A549 (cell line): ENCODE results near the gene NSG2. TPM values are rescaled to one million over a fixed set of nuclear protein-coding genes. Genes with fewer than 3 reads are reported as not detected.

ENCODE experiments used
- ATAC-seq, 2 experiments: fragments of 200-7000 bp in 1 of 2; fragments of >200 bp in 1 of 2; cut with Nextera tagmentation in 1 of 2; cut with Tn5 transposase in 1 of 2; 3 replicates each; pipeline versions ENCODE4 v1.8.0 to v1.9.1; 2018 to 2020; ENCODE audit warnings: mild to moderate bottlenecking in 1 of 2, moderate library complexity in 1 of 2
- CTCF ChIA-PET: fragments of 300-600 bp; sonication (Branson Sonifier 250); formaldehyde crosslinking; extraction: SDS; loops from one replicate; lab custom pipeline; 2021; ENCODE audit warnings: antibody characterized with exemption, inconsistent platforms; lab: Yijun Ruan, JAX
- POLR2A ChIA-PET: fragments of 350-600 bp; formaldehyde crosslinking; extraction: SDS; loops from one replicate; lab custom pipeline; 2021; ENCODE audit warnings: antibody characterized with exemption, inconsistent platforms; lab: Yijun Ruan, JAX
- DNase-seq, 2 experiments: peaks; one replicate each; pipeline versions ENCODE4 v3.0.0 to v3.0.0-alpha.2; 2011 to 2016; ENCODE audit warnings: low read depth in 1 of 2, low spot score in 1 of 2
- FAIRE-seq: peaks from 2 replicates; lab custom pipeline; 2011; peaks lifted over from hg19 to GRCh38; lab: Jason Lieb, UNC
- H3K27ac ChIP-seq, 2 experiments: fragments of >200 bp; sonication (Bioruptor Twin); formaldehyde crosslinking; 3 replicates each; pipeline ENCODE4 v1.5.1; 2016 to 2017
- H3K4me1 ChIP-seq: fragments of >200 bp; sonication (Bioruptor Twin); formaldehyde crosslinking; 3 replicates; pipeline ENCODE4 v1.6.1; 2016
- H3K4me2 ChIP-seq: fragments of >200 bp; sonication (Bioruptor Twin); formaldehyde crosslinking; 3 replicates; pipeline ENCODE4 v1.6.1; 2016
- H3K4me3 ChIP-seq: fragments of >200 bp; sonication (Bioruptor Twin); formaldehyde crosslinking; 3 replicates; pipeline ENCODE4 v1.5.1; 2016
- H3K9me3 ChIP-seq: fragments of >200 bp; sonication (Bioruptor Twin); formaldehyde crosslinking; 3 replicates; pipeline ENCODE4 v1.6.1; 2016
- CBX2 ChIP-seq: fragments of 200-600 bp; sonication (generic); IDR thresholded peaks from 2 replicates; pipeline ENCODE4 v1.6.1; 2016; ENCODE audit warnings: low read depth, mild to moderate bottlenecking, borderline replicate concordance
- CHD4 ChIP-seq: fragments of 200-600 bp; sonication (generic); IDR thresholded peaks from 2 replicates; pipeline ENCODE4 v1.6.1; 2016; ENCODE audit warnings: antibody characterized with exemption, mild to moderate bottlenecking, borderline replicate concordance
- EHF ChIP-seq: fragments of 250-450 bp; sonication (Bioruptor Pico); IDR thresholded peaks from 2 replicates; pipeline ENCODE4 v1.5.0; 2020; ENCODE audit warnings: mild to moderate bottlenecking
- EHMT2 ChIP-seq: fragments of 200-600 bp; sonication (generic); IDR thresholded peaks from 2 replicates; pipeline ENCODE4 v1.6.1; 2016; ENCODE audit warnings: antibody characterized with exemption, low read depth, mild to moderate bottlenecking, moderate library complexity
- EP300 ChIP-seq, 2 experiments: fragments of >200 bp; sonication (Bioruptor Twin); formaldehyde crosslinking; IDR thresholded peaks; 2 replicates in 1 of 2; 3 replicates in 1 of 2; pipeline ENCODE4 v1.6.1; 2016 to 2017
- FOSB ChIP-seq: fragments of 250-450 bp; sonication (Bioruptor Pico); IDR thresholded peaks from 2 replicates; pipeline ENCODE4 v1.5.0; 2020; ENCODE audit warnings: mild to moderate bottlenecking, moderate library complexity
- FOSL2 ChIP-seq, 2 experiments: fragments of 450-650 bp in 1 of 2; fragments of >200 bp in 1 of 2; sonication (Bioruptor Twin) in 1 of 2; formaldehyde crosslinking; IDR thresholded peaks; 2 replicates each; pipeline versions ENCODE4 v1.5.0 to v1.6.1; 2016 to 2020; ENCODE audit warnings: mild to moderate bottlenecking in 1 of 2, moderate library complexity in 1 of 2
- FOXS1 ChIP-seq: fragments of 250-450 bp; sonication (Bioruptor Pico); IDR thresholded peaks from 2 replicates; pipeline ENCODE4 v1.5.0; 2020; ENCODE audit warnings: mild to moderate bottlenecking, moderate library complexity
- GATA3 ChIP-seq: IDR thresholded peaks from 2 replicates; pipeline ENCODE4 v1.6.1; 2012; ENCODE audit warnings: borderline replicate concordance
- HOXB5 ChIP-seq: fragments of 250-450 bp; sonication (Bioruptor Pico); IDR thresholded peaks from 2 replicates; pipeline ENCODE4 v1.5.0; 2020; ENCODE audit warnings: mild to moderate bottlenecking, moderate library complexity
- JUN ChIP-seq, 2 experiments: fragments of >200 bp; sonication (Bioruptor Twin); formaldehyde crosslinking; IDR thresholded peaks; 2 replicates in 1 of 2; 3 replicates in 1 of 2; pipeline ENCODE4 v1.6.1; 2016 to 2017
- MAZ ChIP-seq: fragments of 150-350 bp; IDR thresholded peaks from 2 replicates; pipeline ENCODE4 v1.6.1; 2014; ENCODE audit warnings: antibody characterized with exemption, low read depth, low read length, borderline replicate concordance
- PHF8 ChIP-seq: fragments of 200-600 bp; sonication (generic); IDR thresholded peaks from 2 replicates; pipeline ENCODE4 v1.6.1; 2016; ENCODE audit warnings: low read depth, mild to moderate bottlenecking, antibody characterized with exemption, moderate library complexity, borderline replicate concordance
- RAD21 ChIP-seq, 2 experiments: fragments of >200 bp in 1 of 2; sonication (Bioruptor Twin) in 1 of 2; formaldehyde crosslinking in 1 of 2; IDR thresholded peaks in 1 of 2; conservative IDR thresholded peaks in 1 of 2; 2 replicates in 1 of 2; 3 replicates in 1 of 2; pipeline ENCODE4 v1.6.1; 2012 to 2018; ENCODE audit warnings: inconsistent platforms in 1 of 2
- RARB ChIP-seq: fragments of 250-450 bp; sonication (Bioruptor Pico); IDR thresholded peaks from 2 replicates; pipeline ENCODE4 v1.8.0; 2021; ENCODE audit warnings: mild to moderate bottlenecking, moderate library complexity
- RCOR1 ChIP-seq: fragments of 150-350 bp; IDR thresholded peaks from 2 replicates; pipeline ENCODE4 v1.6.1; 2014; ENCODE audit warnings: antibody characterized with exemption, low read length, low read depth
- RFX5 ChIP-seq: fragments of 450-650 bp; IDR thresholded peaks from 2 replicates; pipeline ENCODE4 v1.7.1; 2014; ENCODE audit warnings: antibody characterized with exemption, mild to moderate bottlenecking, moderate library complexity
- SMC3 ChIP-seq: fragments of >200 bp; sonication (Bioruptor Twin); formaldehyde crosslinking; IDR thresholded peaks from 3 replicates; pipeline ENCODE4 v1.6.1; 2018; ENCODE audit warnings: inconsistent platforms
- TP53 ChIP-seq: fragments of 250-450 bp; sonication (Bioruptor Pico); IDR thresholded peaks from 2 replicates; pipeline ENCODE4 v1.5.0; 2021; ENCODE audit warnings: mild to moderate bottlenecking, moderate library complexity
- ZC3H11A ChIP-seq: fragments of 450-650 bp; IDR thresholded peaks from 2 replicates; pipeline ENCODE4 v1.6.1; 2014; ENCODE audit warnings: antibody characterized with exemption, mild to moderate bottlenecking
- ZFP36 ChIP-seq: fragments of 450-650 bp; IDR thresholded peaks from 2 replicates; pipeline ENCODE4 v1.6.1; 2014; ENCODE audit warnings: borderline replicate concordance; ENCODE audit not compliant: partially characterized antibody
- ZSCAN20 ChIP-seq: fragments of 250-450 bp; sonication (Bioruptor Pico); IDR thresholded peaks from 2 replicates; pipeline ENCODE4 v1.8.0; 2022; ENCODE audit warnings: mild to moderate bottlenecking, moderate library complexity
- WGBS: methylation state at CpG from one replicate; pipeline ENCODE4 v1.1.6; 2017; ENCODE audit errors: missing lambda C conversion rate; 5-methylcytosine and 5-hydroxymethylcytosine counted together
- polyA plus RNA-seq, 4 experiments: library from polyadenylated mRNA; depleted of rRNA in 3 of 4; stranded (reverse); fragments of >200 nt; fragmentation: RNase III in 1 of 4; extraction: RNeasy Plus Mini Kit Qiagen cat#74134 plus additional on column Dnase treatment in 1 of 4; gene quantifications; 2 replicates in 3 of 4; 3 replicates in 1 of 4; pipeline ENCODE4 v1.2.3, GENCODE V29; 2011 to 2017
- TF ChIP-seq, protein P1 (sequence below): fragments of 250-450 bp; sonication (Bioruptor Pico); IDR thresholded peaks from 2 replicates; pipeline ENCODE4 v1.5.0; 2020; ENCODE audit warnings: low read depth, mild to moderate bottlenecking, moderate library complexity
- TF ChIP-seq, protein P2 (sequence below): fragments of 150-350 bp; IDR thresholded peaks from 2 replicates; pipeline ENCODE4 v1.6.1; 2014; ENCODE audit warnings: low read depth, mild to moderate bottlenecking, low read length
- TF ChIP-seq, protein P3 (sequence below): fragments of >200 bp; sonication (Bioruptor Twin); formaldehyde crosslinking; IDR thresholded peaks from 3 replicates; pipeline ENCODE4 v1.5.1; 2016
- TF ChIP-seq, protein P4 (sequence below): IDR thresholded peaks from 2 replicates; pipeline ENCODE4 v1.6.1; 2012
- TF ChIP-seq, protein P5 (sequence below): IDR thresholded peaks from 2 replicates; pipeline ENCODE4 v1.6.1; 2012

The NSG2 gene
- polyA plus RNA-seq, 2 of the 4 experiments (the other 2 are of a cell fraction): 0.06 TPM; not detected in 1

DNA sequence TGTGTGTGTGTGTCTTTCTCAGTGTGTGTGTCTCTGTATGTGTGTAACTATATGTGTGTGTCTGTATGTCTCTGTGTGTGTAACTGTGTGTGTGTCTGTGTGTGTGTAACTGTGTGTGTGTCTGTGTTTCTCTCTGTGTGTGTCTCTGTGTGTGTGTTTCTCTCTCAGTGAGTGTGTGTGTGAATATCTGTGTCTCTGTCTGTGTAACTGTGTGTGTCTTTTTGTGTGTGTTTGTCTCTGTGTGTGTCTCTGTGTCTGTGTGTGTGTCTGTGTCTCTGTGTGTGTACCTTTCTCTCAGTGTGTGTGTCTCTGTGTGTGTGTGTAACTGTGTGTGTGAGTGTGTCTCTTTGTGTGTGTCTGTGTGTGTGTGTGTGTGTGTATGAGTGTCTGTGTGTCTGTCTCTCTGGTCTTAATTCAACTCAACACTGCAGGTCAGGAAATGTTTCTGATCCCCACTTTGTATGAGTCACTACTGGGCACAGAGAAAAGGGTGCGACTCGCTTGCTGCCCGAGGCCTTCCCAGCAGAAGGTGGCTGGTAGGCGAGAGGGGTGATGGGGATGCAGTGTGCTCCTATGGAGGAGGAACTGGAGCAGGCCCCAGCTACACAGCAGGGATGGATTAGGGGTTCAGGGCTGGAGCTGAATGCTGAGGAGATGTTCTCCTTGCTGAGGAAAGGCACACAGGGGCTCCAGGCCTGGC lies 52.1 kb downstream of the NSG2 start:
- DNase-seq: no peak
- no peaks in the 10 kb centered on the region for H3K4me1 ChIP-seq
- H3K9me3 ChIP-seq: no peaks in the 10 kb centered on the region; the same call in 2 of the 3 replicates
- no peak overlapping the region for H3K4me2 ChIP-seq
- ChIA-PET CTCF (no interaction called here), POLR2A (no interaction called here)
- peak in 1 of 2 experiments; percentile 26; a peak in 2 of 6 replicates for ATAC-seq
- TF ChIP-seq FOSL2 (IDR thresholded peaks at IDR 0.05) (no peak), FOSL2 (CRISPR knock-in tag; IDR thresholded peaks at IDR 0.05) (no peak), ZSCAN20 (CRISPR knock-in tag) (no peak), CHD4 (no peak), MAZ (no peak), RFX5 (no peak), JUN (IDR thresholded peaks at IDR 0.05) (no peak), RAD21 (conservative IDR thresholded peaks at IDR 0.05 in 1 of 2, IDR thresholded peaks at IDR 0.05 in 1 of 2) (no peak), SMC3 (no peak), ZFP36 (no peak), ZC3H11A (no peak)
- TF ChIP-seq, protein P1, sequence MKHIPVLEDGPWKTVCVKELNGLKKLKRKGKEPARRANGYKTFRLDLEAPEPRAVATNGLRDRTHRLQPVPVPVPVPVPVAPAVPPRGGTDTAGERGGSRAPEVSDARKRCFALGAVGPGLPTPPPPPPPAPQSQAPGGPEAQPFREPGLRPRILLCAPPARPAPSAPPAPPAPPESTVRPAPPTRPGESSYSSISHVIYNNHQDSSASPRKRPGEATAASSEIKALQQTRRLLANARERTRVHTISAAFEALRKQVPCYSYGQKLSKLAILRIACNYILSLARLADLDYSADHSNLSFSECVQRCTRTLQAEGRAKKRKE: no peak
- FAIRE-seq: no peak
- 34% methylated on average over 4 of the region's 4 CpGs for WGBS
- no peak overlapping the region for H3K4me3 ChIP-seq
- no peak overlapping the region for H3K27ac ChIP-seq

DNA sequence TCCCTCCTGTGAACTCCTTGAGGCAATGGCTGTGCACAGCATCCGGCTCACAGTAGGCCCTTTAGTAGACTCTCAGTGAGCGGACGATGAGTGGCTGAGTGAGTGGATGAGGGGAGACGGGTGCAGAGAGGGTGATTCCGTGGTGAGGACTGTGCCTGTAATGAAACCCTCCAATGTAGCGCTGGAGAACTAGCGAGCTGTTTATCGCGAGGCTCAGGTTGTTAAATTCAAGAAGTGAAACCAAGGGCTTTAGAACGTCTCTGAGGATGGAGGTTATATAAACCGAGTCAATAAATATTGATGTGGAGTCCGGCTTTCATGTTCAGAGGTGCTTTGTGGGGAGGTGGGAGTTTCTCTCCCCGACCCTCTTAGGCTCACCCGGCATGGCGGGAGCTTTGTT lies 53.2 kb downstream of the NSG2 start:
- ChIA-PET CTCF (no interaction called here), POLR2A (no interaction called here)

More for the DNA sequence above, 53.2 kb downstream of the NSG2 start:
- H3K9me3 ChIP-seq: no peaks in the 10 kb centered on the region
- H3K4me3 ChIP-seq: no peak overlapping the region
- no peak overlapping the region for H3K27ac ChIP-seq
- no peak for TF ChIP-seq SMC3
- no peak for TF ChIP-seq GATA3
- TF ChIP-seq PHF8: no peak
- TF ChIP-seq, protein P2, sequence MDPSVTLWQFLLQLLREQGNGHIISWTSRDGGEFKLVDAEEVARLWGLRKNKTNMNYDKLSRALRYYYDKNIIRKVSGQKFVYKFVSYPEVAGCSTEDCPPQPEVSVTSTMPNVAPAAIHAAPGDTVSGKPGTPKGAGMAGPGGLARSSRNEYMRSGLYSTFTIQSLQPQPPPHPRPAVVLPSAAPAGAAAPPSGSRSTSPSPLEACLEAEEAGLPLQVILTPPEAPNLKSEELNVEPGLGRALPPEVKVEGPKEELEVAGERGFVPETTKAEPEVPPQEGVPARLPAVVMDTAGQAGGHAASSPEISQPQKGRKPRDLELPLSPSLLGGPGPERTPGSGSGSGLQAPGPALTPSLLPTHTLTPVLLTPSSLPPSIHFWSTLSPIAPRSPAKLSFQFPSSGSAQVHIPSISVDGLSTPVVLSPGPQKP: no peak
- no peak for TF ChIP-seq RARB
- TF ChIP-seq FOXS1 (CRISPR knock-in tag): no peak
- no peak for TF ChIP-seq CBX2
- no peak for TF ChIP-seq FOSB (CRISPR knock-in tag)
- TF ChIP-seq EHMT2: no peak
- TF ChIP-seq, protein P3, sequence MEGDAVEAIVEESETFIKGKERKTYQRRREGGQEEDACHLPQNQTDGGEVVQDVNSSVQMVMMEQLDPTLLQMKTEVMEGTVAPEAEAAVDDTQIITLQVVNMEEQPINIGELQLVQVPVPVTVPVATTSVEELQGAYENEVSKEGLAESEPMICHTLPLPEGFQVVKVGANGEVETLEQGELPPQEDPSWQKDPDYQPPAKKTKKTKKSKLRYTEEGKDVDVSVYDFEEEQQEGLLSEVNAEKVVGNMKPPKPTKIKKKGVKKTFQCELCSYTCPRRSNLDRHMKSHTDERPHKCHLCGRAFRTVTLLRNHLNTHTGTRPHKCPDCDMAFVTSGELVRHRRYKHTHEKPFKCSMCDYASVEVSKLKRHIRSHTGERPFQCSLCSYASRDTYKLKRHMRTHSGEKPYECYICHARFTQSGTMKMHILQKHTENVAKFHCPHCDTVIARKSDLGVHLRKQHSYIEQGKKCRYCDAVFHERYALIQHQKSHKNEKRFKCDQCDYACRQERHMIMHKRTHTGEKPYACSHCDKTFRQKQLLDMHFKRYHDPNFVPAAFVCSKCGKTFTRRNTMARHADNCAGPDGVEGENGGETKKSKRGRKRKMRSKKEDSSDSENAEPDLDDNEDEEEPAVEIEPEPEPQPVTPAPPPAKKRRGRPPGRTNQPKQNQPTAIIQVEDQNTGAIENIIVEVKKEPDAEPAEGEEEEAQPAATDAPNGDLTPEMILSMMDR: no peak
- TF ChIP-seq CHD4: no peak
- TF ChIP-seq, protein P4, sequence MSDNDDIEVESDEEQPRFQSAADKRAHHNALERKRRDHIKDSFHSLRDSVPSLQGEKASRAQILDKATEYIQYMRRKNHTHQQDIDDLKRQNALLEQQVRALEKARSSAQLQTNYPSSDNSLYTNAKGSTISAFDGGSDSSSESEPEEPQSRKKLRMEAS: no peak
- TF ChIP-seq, protein P5, sequence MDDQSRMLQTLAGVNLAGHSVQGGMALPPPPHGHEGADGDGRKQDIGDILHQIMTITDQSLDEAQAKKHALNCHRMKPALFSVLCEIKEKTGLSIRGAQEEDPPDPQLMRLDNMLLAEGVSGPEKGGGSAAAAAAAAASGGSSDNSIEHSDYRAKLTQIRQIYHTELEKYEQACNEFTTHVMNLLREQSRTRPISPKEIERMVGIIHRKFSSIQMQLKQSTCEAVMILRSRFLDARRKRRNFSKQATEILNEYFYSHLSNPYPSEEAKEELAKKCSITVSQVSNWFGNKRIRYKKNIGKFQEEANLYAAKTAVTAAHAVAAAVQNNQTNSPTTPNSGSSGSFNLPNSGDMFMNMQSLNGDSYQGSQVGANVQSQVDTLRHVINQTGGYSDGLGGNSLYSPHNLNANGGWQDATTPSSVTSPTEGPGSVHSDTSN: no peak
- no peak for TF ChIP-seq EP300 (IDR thresholded peaks at IDR 0.05)
- TF ChIP-seq HOXB5 (CRISPR knock-in tag): no peak
- TF ChIP-seq RCOR1: no peak
- TF ChIP-seq EHF (CRISPR knock-in tag): no peak
- TF ChIP-seq TP53: no peak
- TF ChIP-seq RFX5: no peak
- DNase-seq (no peak), FAIRE-seq (no peak), ATAC-seq (no peak)
- no peaks in the 10 kb centered on the region for H3K4me1 ChIP-seq
- no peak overlapping the region for H3K4me2 ChIP-seq
- 71% methylated on average over 15 of the region's 15 CpGs for WGBS
